OCI-LY7 (cell line): Measurements from ENCODE around the gene CORIN.

Experiments
- CTCF ChIP-seq: fragments of 200-600 bp; sonication (generic); conservative IDR thresholded peaks from 2 replicates; pipeline ENCODE4 v1.5.1; 2014; ENCODE audit warnings: mild to moderate bottlenecking, antibody characterized with exemption, low read length, moderate library complexity, mixed read lengths
- EZH2phosphoT487 ChIP-seq: fragments of 200-600 bp; sonication (generic); IDR thresholded peaks from 2 replicates; pipeline ENCODE4 v1.6.1; 2018; ENCODE audit warnings: low read depth, borderline replicate concordance, mild to moderate bottlenecking, mixed run types, antibody characterized with exemption, low read length, moderate library complexity, mixed read lengths

- TF ChIP-seq CTCF (no peak), EZH2phosphoT487 (no peak)
Observed at GRCh38 chr4:47612116-47613023, 225.5 kb downstream of the CORIN start.
